NCI-H128 (cell line): ENCODE data around the gene SDK1.
"Not testable (repeated sequence)": the region's sequence is repeated elsewhere in the genome, so short reads cannot be mapped to it uniquely, and the experiment has no call there.

Experiments
- DNase-seq: peaks from one replicate; lab custom pipeline; 2025; ENCODE audit not compliant: unreplicated experiment; lab: John Stamatoyannopoulos, UW

SDK1 gene

GRCh38 chr7:4270268-4270667 lies 969.2 kb downstream of the SDK1 start:
- no peak for DNase-seq

DNA sequence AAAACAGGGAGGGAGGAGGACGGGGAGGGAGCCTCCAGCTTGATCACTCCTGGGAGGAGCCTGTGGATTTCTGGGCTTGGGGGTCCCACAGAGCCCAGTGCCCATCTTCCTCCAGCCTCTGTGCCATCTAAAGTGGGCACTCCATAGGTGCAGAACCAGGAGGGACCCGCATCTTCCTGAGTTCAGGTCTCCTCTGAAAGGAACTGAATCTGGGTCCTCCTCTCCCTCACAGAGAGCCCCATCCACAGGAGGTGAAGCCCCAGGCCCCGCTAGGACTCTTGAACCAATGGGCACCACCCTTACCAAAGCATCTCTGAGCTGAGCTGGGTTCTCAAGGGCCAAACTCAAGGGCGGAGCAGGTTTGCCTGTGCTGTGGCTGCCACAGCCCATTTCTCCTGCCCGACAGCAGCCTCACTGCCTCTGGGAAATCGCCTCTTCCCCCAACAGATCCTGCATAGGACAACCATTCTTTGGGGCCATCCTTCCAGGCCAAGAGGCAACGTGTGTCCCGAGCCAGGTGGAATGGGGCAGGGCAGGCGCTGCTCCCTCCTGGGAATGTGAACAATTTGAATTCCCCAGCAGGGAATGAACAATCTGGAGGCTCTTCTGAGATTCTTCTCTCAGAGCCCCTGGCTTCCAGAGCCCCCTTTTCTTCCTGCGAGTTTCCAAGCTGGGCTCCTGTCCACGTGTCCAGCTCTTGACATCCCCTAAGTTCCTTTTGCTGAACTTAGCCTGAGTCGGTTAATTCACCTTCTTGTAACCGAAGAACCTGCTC lies 970.1 kb downstream of the SDK1 start:
- DNase-seq, result no peak

DNA sequence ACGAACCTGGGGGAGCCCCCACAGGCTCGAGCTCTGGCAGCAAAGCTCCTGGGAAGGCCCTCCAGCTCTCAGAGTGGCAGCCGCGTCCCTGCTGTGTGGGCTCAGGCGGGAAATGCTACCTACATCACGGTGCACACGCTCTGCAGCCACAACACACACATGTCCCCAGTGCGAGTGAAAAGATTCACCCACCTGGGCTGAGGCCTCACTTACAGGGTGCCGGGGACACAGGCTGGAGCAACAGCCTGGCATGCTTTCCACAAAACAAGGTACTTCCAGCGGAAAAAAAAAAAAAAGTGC lies 970.6 kb downstream of the SDK1 start:
- DNase-seq, result no peak

- no peak for DNase-seq
Observed at GRCh38 chr7:4272141-4272540, 971.1 kb downstream of the SDK1 start.

DNA sequence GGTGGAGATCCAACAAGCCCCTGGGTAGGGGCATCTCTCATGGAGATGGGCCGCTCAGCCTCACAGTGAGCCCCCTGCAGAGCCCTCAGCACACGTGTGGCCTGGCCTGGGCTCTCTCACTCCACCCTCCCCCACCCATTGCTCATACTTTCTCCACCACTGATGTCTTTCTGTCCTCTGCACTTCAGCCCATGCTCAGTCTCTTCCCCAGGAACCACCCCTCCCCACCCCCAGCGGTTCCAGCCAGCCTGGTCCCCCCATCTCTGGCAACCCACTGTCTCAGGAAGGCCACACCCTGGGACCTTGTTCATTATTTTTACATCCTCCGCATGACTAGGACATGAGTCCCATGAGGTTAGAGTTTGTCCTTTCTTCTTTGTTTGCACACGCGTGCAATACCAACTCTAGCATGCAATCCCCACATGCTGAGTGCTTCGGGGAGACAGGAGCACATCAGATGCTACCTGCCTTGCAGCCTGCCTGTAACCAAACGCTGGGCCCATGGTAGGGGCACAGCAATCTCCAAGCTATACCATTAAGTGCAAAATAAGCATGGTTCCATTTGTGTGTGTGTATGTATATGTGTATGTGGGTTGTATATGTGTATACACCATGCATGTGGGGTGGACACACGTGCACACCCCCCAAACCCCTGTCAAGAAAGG lies 972.6 kb downstream of the SDK1 start:
- no peak for DNase-seq

DNA sequence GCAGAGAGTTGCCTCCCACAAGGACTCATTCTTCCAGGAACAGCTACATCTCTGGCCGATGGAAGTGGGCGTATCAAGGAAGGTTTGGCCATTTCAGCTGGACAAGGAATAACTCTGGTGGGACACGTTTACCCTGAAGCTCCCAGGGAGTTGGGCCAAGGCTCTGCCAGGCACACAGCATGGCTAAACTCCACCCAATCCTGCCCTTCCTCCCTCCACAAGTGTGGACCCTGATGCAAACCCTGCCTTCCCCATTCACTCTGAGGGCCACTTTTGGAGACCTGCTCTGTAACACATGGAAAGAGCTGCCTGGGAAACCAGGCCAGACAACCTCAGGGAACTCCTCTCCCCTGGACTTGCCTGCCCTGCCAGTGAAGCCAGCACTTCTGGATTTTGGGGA lies 973.2 kb downstream of the SDK1 start:
- DNase-seq, result no peak

DNA sequence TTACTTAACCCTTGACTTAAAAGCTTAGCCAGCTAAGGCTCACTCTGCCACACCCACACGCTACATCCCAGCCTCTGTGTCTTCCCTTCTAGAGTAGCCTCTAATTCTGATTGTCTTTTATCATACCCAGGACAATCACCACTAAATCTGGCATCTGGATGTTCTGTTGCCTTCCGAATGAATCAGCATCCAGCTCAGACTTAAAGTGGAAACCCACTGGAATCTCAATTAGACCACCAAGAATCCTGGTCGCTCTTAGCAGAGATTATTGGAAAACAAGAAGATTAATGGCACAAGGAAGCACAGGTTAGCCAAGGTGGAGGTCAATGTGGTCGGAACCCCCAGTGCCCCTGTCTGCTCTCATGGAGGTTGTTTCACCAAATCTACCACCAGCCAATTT lies 976.9 kb downstream of the SDK1 start:
- DNase-seq, result no peak

- DNase-seq, result no peak
Observed at GRCh38 chr7:4279216-4279615, 978.2 kb downstream of the SDK1 start.

DNA sequence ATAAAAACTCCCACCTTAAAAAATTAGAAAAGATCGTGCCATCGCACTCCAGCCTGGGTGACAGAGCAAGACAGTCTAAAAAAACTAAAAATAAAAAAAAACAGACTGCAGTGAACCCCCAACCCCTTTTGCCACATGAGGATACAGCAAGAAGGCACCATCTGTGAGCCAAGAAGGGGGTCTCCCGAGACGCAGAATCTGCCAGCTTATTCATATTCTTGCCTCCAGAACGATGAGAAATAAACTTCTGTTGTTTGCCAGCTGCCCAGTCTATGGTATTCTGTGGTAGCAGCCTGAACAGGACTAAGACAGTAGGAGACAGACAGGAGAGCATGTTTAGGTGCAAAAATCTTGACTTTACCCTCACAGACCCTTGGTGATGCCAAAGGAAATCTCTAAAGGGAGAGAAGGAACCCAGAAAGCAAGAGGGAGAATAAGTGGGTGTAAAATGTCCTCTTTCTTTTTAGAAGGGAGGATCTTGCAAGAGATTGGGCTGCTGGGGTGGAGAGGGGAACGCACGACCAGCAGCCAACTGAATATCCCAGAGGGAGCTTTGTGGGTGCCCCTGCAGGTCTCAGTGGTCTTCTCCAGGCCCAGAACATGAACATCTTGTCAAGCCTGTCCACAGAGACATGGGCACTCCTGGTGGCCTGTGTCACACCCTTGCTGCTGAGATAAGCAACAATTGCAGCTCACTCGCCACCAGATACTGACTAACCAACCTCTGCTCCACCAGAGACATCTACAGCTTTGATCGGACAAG lies 980.4 kb downstream of the SDK1 start:
- no peak for DNase-seq

DNA sequence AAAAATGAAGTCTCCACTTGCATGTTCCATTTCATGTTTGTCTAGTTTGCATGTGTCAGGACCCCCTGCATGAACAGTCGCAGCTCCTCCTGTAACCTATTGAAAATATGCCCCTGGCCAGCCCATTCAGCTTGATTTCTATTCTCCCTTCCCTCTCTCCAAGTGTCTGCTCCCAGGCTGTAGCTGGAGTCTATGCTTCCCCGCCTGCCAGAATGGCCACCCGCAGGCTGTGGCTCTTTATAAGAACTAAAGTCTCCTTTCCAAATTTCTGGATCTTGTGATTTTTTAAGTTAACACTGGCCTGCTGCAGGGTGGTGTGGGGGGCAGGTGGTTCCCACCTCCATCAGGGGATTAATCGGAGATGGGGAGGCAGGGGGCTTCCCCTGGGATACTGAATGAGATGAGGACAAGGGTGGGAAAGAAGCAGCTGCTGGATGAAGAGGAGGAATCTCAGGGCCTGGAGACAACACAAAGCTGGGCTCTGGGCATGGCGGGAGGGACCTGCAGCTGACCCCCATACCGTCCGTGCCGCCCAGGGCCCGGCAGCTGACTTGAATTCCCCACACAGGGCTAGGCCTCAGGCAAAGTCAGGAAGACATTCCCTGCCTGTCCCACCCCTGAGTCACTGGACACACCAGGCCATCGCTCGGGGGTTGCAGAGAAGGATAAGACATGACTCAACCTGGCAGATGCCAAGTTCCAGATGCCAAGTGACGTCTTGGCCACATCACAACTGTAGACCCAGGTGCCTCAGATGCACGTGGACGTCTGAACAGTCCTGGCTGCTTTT lies 981.6 kb downstream of the SDK1 start:
- DNase-seq, result no peak

DNA sequence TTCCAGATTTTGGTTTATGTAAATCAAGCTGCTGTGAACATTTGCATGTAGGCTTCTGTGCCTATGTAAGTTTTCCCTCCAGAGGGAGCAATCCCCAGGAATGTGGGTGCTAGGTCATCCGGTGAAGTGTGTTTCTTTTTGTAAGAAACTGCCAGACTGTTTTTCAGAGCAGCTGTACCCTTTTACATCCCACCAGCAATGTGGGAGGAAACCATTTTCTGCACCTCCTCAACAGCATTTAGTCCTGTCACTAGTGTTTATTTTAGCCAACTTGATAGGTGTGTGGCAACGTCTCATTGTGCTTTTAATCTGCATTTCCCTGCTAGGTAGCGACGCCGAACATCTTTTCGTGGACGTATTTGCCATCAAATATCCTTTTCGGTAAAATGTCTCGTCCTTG lies 985.3 kb downstream of the SDK1 start:
- DNase-seq, result no peak

GRCh38 chr7:4288791-4289394 lies 987.8 kb downstream of the SDK1 start:
- DNase-seq, result no peak

- DNase-seq, result no peak
Observed at GRCh38 chr7:4297165-4297917, 996.3 kb downstream of the SDK1 start.

DNA sequence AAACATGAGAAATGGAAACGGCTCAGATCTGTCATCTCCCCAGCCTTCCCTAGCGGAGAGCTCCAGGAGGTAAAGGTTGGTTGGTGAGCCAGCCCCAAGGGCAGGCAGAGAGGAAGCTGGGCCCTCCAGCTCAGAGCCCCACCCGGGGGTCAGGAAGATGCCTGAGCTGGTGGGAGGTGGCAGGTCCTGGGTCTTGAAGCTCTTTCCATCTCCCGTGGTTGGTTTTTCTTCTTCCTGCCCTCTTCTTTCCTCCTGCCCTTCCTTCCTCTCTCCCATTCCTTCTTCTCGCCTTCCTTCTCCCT lies 996.8 kb downstream of the SDK1 start:
- DNase-seq, result no peak

- DNase-seq, result no peak
Observed at GRCh38 chr7:4299431-4299830, 998.4 kb downstream of the SDK1 start.

DNA sequence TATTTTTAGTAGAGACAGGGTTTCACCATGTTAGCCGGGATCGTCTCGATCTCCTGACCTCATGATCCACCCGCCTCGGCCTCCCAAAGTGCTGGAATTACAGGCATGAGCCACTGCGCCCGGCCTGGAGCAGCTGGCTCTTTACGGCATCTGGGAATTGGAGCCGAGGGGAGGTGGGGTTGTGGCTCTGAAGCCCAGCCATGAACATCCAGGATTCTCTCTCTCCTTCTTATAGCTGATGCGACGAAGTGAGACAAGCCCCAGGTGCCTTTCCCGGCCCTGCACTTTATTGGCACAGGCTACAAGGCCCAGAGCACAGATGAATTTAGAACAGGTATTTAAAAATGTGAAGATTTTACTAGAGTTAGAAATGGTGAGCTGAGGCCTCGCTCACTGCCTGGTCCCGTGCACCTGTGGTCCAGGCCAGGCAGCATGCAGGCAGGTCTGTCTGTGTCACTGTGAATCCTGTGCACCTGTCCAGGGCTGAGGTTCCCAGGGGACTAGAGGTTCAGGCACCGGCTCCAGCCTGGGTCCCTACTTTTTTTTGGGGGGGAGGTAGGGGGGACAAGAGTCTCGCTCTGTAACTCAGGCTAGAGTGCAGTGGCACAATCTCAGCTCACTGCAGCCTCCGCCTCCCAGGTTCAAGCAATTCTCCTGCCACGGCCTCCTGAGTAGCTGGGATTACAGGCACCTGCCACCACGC lies 1001.3 kb downstream of the SDK1 start:
- no peak for DNase-seq

- DNase-seq, result no peak
Observed at GRCh38 chr7:4307316-4308204, 1006.5 kb downstream of the SDK1 start.

DNA sequence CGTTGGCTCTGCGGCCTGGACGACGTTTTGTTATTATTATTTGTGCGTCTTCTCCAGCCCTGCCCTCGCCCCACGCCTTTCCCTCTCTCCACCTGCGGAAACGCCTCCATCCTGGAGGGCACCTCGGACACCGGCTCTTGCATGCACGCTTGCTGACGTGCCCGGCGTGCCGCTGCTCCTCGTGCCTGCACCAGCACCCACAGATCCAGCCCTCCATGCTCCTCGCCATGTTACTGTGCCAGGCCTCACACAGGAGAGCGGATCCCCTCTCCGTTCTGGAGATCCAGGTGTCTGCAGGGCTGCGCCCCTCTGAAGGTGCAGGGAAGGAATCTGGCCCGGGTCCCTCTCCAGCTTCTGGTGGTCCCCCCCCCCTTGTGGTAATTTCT lies 1007.1 kb downstream of the SDK1 start:
- DNase-seq, result no peak

GRCh38 chr7:4313911-4314310 lies 1012.9 kb downstream of the SDK1 start:
- DNase-seq, result not testable (repeated sequence)
